ENCODE data around the gene SYNGR3.
"Not testable (repeated sequence)": the region's sequence is repeated elsewhere in the genome, so short reads cannot be mapped to it uniquely, and the experiment has no call there.

Gene SYNGR3

GRCh38 chr16:1989209-1990100, at the start of gene SYNGR3:
TSS of gene SYNGR3 (plus strand) at chr16:1989970. CDS start at chr16:1990103, 133 bp downstream.
- DNase-seq, result no peak

GRCh38 chr16:1940273-1941161, 49.3 kb upstream of the SYNGR3 start:
- DNase-seq, result no peak

- no peak for DNase-seq
Observed at GRCh38 chr16:1941162-1942046, 48.4 kb upstream of the SYNGR3 start.

- no peak for DNase-seq
Observed at GRCh38 chr16:1942047-1942809, 47.5 kb upstream of the SYNGR3 start.

- DNase-seq, result peak; percentile 100
Observed at GRCh38 chr16:1942810-1943726, 46.7 kb upstream of the SYNGR3 start, which contains the start of gene MSRB1. TSS of gene MSRB1 (minus strand) at chr16:1943199. CDS start at chr16:1943156, 43 bp downstream.

GRCh38 chr16:1944612-1945199, 45.1 kb upstream of the SYNGR3 start:
- DNase-seq, result no peak

GRCh38 chr16:1945559-1946391, 44.0 kb upstream of the SYNGR3 start:
- no peak for DNase-seq

- no peak for DNase-seq
Observed at GRCh38 chr16:1946495-1947368, 43.0 kb upstream of the SYNGR3 start.

GRCh38 chr16:1947369-1947670, 42.5 kb upstream of the SYNGR3 start:
- no peak for DNase-seq

- DNase-seq, result no peak
Observed at GRCh38 chr16:1949507-1949906, 40.3 kb upstream of the SYNGR3 start.

GRCh38 chr16:1950047-1950446, 39.7 kb upstream of the SYNGR3 start:
- no peak for DNase-seq

- no peak for DNase-seq
Observed at GRCh38 chr16:1950559-1950958, 39.2 kb upstream of the SYNGR3 start.

- DNase-seq, result no peak
Observed at GRCh38 chr16:1953734-1954133, 36.0 kb upstream of the SYNGR3 start.

GRCh38 chr16:1957434-1958142, 32.2 kb upstream of the SYNGR3 start:
- not testable (repeated sequence) for DNase-seq

GRCh38 chr16:1958143-1958491, 31.7 kb upstream of the SYNGR3 start:
- not testable (repeated sequence) for DNase-seq

- no peak for DNase-seq
Observed at GRCh38 chr16:1958715-1959268, 31.0 kb upstream of the SYNGR3 start.

- peak; percentile 95 for DNase-seq
Observed at GRCh38 chr16:1959269-1960039, 30.3 kb upstream of the SYNGR3 start, which contains the start of gene NDUFB10. TSS of gene NDUFB10 (plus strand) at chr16:1959538. CDS start at chr16:1959625, 87 bp downstream.
